Kidney capillary endothelial cell (primary cell): ENCODE measurements around the gene MORF4L2.
"Not testable (repeated sequence)": the region's sequence is repeated elsewhere in the genome, so short reads cannot be mapped to it uniquely, and the experiment has no call there.

Experiments
- DNase-seq: peaks from one replicate; pipeline ENCODE4 v3.0.0-alpha.2; 2018; ENCODE audit warnings: low spot score

MORF4L2 gene

DNA sequence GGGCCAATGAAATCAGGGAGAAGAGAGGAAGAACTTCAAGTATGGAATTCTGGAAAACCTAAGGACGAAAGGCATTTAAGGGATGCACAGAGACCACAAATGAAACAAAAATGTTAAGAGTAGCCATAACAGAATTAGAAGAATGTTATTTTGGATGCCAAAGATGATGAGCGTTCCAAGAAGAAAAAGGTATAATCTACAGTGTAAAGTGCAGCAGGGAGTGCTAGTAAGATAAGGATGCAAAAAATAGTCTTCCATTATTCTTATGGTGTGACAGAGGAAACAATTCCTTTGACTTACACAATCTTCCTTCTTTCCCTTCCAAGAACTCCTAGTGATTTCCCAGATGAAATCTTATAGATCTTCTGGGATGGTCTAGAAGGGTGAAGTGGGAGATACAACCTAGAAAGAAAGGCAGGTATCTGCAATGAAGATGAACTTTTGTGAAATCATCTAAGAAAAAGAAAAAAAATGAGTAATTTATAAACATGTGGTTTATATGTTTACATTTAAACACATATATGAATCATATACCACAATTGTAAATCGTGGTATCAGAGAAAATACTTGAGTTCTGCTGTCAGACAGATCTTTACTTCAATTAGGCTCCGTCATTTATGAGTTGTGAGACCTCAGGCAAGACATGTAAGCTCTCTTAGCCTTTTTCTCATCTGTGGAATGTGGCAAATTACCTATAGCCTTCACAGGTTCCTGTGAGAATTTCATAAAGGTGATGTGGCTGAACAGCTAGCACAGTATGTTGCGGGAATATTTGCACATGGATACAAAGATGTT is 8.1 kb downstream of the MORF4L2 start:
- no peak for DNase-seq

DNA sequence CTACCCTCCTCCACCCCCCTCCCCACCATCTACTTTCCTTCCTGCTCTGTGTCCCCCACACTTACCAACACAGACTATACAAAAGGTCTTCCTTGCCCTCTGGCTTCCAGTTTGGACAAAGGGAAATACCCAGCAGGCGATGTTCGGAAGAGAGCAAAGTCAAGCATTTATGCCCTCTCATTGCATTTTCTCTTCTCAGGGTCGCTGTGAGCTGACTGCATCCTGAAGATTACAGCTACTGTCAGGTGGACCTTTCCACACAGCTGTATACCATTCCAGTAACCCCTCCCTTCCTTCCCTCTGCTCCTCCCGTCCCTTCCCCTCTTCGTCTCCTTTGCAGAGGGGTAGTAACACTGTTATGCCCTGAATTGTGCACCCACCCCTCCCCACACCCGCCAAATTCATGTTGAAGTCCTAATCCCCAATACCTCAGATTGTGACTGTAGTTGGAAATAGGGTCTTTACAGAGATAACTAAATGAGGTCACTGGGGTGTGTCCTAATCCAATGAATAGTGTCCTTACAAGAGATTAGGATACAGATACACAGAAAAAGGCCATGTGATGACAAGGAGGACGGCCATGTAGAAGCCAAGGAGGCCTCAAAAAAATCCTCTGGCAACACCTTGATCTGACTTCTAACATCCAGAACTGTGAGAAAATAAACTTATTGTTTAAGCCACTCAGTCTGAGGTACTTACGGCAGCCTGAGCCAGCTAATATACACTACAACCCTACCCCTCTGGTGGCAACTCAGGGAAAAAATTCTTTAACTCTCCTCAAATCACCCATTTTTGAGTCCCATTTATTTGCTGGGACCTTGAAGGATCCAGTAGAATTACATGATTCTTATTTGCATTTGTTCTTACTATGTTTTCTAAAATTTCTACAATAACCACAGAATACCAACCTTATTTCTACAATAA is 11.7 kb downstream of the MORF4L2 start:
- DNase-seq, result no peak

DNA sequence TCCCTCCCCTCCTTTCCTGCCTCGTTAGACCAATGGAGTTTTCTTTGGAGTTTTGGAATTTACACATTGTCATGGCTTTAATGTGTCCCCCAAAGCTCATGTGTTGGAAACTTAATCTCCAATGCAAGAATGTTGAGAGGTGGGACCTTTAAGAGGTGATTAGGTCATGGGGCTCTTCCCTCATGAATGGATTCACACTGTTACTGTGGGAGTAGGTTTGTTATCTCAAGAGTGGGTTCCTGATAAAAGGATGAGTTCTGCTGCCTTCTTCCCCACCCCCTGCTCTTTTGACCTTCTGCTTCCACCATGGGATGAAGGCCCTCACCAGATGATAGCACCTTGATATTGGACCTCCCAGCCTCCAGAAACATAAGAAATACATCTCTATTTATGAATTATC is 16.8 kb downstream of the MORF4L2 start:
- no peak for DNase-seq

DNA sequence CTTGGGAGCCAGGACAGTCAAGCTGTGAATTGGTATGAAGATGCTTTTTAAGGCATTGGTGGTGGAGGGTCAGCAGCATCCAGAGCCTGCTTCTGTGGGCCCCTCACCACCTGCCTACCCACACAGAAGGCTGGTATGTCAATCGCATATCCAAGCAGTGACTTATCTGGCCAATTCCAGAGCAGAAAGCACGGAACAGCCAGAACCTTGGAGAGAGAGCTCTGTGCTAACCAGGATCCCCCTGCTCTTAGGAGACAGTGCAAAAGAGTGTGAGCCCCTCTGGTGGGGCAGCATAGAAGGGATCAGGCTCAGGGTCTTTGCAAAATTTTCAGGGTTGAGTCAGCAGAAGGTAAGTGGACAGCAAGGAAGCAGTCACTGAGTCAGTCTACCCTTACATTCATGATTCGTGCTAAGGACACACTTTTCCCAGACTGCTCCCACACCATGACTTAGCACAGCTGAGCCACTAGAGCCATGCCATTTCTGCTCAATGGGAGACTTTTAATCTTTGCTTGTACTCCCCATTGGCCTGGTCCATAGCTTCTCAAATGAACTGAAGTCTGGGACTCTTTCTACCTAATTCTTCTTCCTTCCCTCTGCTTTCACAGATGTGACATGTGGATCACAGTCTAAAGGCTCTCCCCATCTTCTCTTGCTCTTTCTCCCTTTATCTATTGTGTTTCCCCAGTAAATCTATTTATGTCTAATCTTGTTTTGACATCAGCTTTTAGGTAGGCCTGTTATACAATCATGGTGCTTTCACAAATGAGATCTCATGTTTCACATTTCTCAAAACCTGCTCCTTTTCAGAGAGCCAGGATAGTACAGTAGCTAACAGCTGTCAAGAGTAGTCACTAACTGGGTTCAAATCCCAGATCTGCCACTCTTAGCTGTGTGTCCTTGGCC is 20.0 kb downstream of the MORF4L2 start:
- peak; percentile 8 for DNase-seq

DNA sequence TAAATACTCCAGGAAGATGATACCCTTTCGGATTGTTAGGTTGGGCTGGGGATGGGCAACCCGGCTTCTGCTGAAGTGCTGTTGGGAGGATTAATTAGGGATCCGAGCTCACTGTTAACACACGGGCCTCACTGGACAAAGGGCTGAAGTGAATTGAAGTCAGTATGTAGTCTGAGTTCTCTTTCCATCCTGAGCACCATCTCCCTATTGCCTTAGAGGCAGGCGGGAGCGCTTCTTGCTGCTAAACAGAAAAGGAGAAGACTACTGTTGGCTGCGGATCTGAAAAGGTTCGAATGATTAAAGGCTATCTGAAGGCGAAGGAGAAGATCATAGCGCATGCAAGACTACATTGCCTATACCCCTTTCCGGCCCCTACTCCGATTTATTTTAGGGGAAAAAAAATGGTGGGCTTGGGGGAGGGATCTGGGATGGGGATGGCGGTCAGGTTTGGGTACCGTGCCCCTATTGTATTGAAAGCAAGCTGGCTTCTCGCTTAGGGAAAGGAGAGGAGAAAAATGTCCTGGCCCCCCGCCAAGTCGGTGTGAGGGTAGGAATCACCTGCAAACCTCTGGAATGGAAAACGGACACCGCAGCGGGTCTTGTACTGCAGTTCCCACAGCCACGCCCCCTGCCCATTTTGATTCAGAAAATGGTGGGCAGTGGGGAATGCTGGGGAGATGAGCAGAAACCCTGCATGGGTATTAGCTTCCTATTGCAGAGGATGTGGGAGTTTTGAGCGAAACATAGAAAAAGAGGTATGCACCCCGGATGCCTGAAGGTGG is 22.3 kb downstream of the MORF4L2 start:
- DNase-seq, result no peak

DNA sequence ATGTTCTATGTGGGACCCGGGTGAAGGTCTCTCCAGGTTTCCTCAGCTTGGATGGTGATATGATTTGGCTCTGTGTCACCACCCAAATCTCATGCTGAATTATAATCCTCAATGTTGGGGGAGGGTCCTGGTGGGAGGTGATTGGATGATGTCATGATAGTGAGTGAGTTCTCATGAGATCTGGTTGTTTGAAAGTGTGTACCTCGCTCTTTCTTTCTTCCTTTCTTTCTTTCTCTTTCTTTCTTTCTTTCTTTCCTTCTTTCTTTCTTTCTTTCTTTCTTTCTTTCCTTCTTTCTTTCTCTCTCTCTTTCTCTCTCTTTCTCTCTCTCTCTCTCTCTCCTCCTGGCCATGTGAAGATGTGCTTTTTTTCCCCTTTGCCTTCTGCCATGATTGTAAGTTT is 27.0 kb downstream of the MORF4L2 start:
- not testable (repeated sequence) for DNase-seq

DNA sequence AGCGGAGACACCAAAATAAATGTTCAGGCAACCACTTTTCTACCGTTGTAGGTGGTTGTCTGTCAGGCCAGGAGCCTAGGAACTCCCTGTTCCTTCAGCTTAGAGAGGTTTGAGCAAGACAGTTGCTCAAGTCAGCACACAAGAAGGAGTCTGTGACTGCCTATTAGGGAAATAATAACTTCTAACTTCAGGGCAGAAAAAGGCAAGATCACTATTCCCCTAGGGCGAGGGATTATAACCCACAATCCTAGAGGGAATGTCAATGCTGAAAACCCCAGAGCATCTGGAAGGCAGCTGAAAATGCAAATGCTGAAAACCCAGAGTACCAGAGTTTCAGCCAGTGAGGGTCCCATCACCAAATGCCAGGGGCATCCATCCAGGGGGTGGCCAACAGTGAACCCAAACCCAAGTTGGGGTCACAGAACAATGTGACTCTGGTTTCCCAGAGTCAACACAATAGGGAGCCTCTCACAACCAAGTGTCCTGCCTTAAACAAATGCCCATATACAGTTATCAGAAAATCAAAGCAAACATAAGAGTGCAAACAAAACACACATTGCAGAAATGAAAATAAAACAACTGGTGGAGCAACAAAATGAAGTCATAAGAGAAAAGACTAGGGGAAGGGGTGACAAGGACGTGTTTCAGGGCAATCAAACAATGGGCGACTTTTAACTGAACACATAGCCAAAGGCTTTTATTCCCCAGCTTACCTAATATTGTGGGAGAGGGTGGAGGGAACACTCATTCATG is 27.6 kb downstream of the MORF4L2 start:
- DNase-seq, result no peak

DNA sequence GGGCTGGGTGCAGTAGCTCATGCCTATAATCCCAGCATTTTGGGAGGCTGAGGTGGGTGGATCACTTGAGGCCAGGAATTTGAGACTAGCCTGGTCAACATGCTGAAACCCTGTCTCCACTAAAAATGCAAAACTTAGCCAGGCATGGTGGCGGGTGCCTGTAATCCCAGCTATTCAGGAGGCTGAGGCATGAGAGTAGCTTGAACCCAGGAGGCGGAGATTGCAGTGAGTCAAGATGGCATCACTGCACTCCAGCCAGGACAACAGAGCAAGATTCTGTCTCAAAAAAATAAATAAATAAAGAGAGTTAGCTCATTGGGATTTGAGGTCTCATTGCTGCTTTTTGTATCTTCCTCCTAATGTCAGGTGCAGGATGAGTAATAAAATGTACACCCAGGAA is 29.4 kb downstream of the MORF4L2 start:
- not testable (repeated sequence) for DNase-seq

DNA sequence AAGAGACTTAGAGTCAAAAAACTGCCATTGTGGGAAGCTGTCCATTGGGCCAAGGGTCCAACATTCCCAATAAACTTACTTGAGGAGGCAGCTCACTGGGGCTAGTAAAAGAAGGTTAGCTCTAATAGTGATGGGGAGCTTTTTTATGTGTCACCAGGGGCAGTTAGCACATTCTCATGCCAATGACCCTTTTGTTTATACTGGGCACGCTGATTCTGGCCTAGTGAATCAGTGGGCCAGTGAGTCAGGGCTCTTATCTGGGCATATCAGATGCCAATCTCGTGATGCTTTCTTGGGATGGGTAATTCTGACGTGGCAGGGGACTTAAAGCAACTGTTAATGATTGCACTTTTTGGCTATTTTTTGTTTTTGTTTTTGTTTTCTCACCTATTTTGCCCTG is 29.9 kb downstream of the MORF4L2 start:
- peak; percentile 10 for DNase-seq

DNA sequence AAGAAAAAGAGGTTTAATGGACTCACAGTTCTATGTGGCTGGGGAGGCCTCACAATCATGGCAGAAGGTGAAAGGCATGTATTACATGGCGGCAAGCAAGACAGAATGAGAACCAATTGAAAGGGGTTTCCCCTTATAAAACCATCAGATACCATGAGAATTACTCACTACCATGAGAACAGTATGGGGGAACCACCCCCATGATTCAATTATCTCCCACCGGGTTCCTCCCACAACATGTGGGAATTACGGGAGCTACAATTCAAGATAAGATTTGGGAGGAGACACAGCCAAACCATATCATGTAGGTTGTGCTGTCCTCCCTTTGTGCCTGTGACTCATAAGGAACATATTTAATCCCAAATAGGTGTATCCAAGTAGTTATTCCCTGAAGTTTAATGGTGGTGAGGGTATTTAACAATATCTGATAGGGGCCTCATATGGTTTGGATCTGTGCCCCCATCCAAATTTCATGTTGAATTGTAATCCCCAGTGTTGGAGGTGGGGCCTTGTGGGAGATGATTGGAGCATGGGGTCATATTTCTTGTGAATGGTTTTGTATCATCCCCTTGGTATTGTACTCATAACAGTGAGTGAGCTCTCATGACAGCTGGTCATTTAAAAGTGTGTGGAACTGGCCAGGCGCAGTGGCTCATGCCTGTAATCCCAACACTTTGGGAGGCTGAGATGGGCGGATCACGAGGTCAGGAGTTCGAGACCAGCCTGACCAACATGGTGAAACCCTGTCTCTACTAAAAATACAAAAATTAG is 31.1 kb downstream of the MORF4L2 start:
- DNase-seq, result not testable (repeated sequence)

DNA sequence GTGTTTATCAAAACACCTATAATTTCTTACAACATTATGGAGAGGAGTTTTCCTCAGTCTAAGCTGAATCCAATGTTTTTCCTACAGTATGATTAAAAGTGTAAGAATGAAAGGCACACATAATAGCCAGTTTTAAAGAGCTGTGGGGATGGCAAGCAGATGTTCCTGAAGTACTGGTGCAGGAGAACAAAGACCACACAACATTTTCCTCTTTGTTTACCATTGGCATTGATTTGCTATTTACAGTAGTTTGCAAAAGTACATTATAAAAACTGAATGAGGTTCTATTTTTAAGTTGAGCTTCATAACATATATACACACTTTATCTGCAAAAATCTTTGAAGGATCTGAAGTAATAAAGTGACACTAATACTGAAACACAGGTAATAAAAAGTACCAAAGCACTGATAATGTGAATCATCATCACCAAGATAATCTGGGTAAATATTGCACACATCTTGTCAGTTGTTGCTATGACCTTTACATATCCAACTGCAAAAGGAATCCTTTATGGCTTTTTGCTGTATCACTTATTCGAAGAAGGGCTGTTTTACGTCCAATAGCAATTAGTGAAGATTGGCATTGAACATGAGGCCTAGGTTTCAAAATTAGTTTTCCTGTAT is 35.2 kb downstream of the MORF4L2 start:
- DNase-seq, result no peak

DNA sequence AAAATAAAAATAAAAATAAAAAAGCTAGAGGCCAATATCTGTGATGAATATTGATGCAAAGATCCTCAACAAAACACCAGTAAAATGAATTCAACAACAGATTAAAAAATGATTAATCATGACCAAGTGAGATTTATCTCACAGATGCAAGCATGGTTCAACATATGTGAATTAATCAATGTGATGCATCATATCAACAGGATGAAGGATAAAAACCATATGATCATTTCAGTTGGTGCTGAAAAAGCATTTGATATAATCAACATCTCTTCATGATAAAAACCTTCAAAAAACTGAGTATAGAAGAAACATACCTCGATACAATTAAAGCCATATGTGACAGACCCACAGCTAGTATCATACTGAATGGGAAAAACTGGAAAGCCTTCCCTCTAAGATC is 38.9 kb downstream of the MORF4L2 start:
- no peak for DNase-seq

DNA sequence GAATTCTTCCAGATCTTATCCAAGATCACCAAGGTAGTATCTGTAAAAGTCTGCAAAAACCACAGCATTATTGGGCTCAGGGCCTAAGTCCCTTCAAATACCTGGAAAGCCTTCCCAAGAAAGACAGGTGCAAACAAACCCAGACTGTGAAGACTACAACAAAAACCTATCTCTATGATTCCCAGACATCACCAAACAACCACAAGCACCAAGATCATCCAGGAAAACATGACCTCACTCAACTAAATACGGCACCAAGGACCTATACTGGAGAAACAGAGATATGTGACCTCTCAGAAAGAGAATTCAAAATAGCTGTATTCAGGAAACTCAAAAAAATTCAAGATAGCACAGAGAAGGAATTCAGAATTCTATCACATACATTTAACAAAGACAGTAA is 42.4 kb downstream of the MORF4L2 start:
- DNase-seq, result no peak

DNA sequence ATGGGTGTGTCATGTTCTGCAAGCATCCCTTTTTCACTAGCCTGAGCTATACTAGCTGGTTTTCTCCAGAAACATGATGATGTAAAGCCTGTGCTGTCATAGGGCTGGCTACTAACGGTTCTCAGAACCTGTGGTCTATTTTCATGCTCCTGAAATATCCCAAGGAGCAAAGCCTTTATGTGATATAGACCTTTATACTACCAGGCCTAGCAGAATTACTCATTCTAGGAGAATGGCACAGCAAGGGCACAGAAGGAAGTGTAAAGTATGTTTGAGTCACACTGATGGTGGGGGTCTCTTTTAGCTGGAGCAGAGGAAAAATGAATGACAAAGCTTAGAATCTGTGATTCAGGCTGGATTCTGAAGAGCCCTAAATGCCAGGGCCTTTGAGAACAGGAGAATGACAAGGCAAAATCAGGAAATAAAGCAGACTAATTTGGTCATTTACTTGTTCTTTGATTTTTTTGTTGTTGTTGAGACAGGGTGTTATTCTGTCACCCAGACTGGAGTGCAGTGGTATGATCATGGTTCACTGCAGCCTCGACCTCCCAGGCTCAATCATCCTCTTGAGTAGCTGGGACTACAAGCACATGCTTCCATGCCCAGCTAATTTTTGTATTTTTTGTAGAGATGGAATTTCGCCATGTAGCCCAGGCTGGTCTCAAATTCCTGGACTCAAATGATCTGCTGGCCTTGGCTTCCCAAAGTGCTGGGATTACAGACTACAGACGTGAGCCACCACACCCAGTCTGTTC is 45.9 kb downstream of the MORF4L2 start:
- DNase-seq, result peak; percentile 59

DNA sequence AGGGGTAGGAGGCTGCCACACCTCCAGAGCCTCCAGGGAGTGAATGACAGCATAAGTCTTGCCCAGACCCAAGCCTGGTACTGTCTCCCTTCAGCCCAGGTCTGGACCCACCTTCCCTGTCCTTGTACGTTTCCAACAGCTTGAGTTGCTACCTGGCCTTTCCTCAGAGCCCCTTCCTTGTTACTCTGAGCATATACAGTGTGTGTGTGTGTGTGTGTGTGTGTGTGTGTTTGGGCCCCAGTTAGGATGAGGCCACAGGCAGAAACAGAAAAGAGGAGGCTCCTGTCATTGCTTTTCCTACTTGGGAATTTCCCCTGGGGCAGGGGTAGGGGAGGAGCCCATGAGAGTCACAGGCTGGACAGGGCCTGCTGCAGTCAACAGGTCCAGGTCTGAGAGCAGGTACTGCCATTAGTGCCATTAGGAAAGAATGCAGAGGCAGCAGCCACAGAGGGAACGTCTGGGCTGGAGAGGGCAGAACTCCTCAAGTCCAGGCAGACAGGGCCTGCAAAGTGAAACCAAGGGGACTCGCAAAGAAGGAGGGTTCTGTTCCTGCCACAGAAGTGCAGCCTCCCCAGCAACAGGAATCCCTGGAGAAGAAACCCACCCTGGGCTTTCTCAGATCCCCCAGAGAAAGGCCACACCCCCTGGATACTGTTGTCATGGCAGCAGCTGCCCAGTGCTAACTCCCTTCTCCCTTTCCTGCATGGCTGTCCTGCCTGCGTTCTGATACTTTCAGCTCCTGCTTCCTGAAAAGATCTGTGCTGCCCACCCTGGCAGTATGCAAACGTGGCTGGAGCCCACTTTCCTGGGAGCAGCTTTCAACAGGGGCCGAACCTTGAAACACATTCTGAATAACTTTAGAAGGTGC is 47.8 kb downstream of the MORF4L2 start:
- DNase-seq, result not testable (repeated sequence)

DNA sequence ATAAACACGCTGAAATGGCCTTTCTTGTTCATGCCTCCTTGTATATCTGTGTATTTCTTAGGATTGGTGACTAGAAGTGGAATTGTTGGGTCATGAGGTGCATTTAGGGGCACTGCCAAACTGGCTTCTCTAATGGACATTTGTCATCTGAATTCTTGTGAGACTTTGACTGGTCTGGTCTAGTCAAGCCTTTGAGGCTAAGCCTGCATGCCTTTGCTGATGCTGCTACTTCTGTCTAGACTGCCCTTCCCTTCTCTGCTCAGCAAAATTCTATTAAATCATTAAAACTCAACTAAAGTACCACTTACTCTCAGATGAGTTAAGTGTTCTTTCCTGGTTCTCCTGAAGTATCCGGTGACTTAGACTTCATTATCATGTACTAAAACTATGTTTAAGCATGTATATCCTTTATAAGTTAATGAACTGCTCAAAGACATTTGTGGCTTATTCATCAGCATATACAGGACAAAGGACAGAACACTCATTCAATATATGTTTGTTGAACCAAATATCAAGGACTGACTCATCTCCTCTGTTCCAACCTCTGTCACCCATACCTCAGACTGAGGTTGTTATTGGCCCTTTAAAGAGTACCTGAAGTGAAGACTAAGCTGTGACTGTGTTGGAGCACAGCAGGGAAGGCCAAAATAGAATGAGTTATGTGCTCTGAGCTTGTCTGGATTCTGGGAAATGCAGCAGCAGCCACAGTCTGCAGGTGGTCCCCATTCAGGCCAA is 48.7 kb downstream of the MORF4L2 start:
- no peak for DNase-seq

DNA sequence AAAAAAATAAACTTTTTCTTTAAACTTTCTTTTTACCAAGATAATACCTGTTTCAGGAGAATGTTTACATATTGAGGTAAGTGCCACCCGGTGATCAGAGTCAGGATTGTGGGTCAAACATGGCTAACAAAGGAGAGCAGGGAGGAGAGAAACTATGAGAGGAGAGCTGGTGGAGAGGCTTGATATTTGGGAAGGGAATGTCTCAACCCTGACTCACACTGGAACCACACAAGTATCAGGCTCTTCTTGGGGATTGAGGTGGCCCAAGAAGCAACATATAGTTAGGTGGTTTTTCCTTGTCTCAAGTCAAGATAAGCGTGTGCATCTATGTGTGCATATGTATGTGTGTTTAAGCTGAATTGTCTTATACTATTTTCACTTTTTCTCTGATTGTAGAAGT is 51.1 kb downstream of the MORF4L2 start:
- DNase-seq, result no peak
